Measurements from ENCODE around the gene OSBPL5.

OSBPL5 gene

DNA sequence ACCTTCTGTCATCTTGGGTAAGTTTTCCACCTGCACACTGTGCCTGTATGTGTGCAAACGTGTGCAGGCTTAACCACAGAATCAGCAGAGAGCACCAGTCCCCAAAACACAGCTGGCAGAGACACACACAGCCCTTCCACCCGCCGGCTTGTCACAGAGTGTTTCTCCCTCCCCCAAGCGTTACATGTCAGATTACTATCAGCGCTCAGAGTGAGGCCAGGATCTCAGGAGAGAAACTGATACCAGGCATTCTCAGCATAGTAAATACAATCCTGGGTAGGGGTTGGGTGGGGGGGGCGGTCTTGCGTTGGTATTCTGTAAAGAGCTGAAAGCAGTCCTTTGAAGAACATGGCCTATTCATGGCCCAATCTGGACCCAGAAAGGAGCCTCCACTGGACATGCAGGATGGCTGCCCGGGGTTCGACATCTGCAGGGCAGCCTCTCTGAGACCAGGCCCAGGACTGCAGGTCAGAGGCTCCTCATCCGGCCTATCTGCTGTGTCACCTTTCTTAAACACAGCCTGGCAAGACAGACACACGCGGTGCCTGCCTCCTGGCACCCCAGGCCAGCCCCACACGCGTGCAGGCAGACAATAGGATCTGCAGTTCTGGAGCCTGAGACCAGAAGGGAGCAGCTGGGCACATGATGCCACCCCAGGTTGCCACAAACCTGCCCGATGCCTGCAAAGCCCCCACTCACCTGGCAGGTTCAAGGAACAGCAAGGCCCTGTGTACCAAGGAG lies 1.7 kb downstream of the OSBPL5 start:
- H3K14ac ChIP-seq (ENCODE audit: low read length): peak overlapping the region; percentile 22
- no peak overlapping the region for H4K91ac ChIP-seq (ENCODE audit: low read depth, low read length, poor library complexity)
- H3K9ac ChIP-seq (ENCODE audit: low read depth, low read length, poor library complexity): peak overlapping the region; percentile 87
- H3K27me3 ChIP-seq (ENCODE audit: control insufficient read depth in 3 of 3, insufficient read depth in 3 of 3, low read depth in 1 of 3, low read length in 3 of 3): peaks cover 0 to 23% (median 0%) of the 10 kb centered on the region in 3 experiments
- peak overlapping the region; percentile 99 for H3K4me2 ChIP-seq (ENCODE audit: insufficient read depth, low read length, poor library complexity, severe bottlenecking)
- peak overlapping the region; percentile 8 for H3K4ac ChIP-seq (ENCODE audit: low read length)
- H2BK12ac ChIP-seq (ENCODE audit: low read length): no peak overlapping the region
- peaks cover 15% of the 10 kb centered on the region for H3K79me1 ChIP-seq (ENCODE audit: low read depth, low read length)
- H3K18ac ChIP-seq (ENCODE audit: low read length): peak overlapping the region; percentile 85
- no peak overlapping the region for H2BK5ac ChIP-seq (ENCODE audit: low read length)
- no peak overlapping the region for H2AFZ ChIP-seq (ENCODE audit: low read length)
- peaks cover 27 to 34% of the 10 kb centered on the region in 2 donors for H3K4me1 ChIP-seq (ENCODE audit: control insufficient read depth in 2 of 2, insufficient read depth in 1 of 2, low read depth in 1 of 2, low read length in 2 of 2)
- no peak for DNase-seq (ENCODE audit: low spot score)
- H3K36me3 ChIP-seq (replicated peaks in 1 of 2; ENCODE audit: control insufficient read depth in 2 of 2, insufficient read depth in 2 of 2, low read length in 2 of 2): no peaks in the 10 kb centered on the region
- no CpG with 5 or more reads among the region's 15 CpGs for WGBS, 2 donors (ENCODE audit: extremely low coverage in 2 of 2, insufficient read length in 2 of 2, insufficient replicate concordance in 1 of 2)
- peak overlapping the region; percentile 68 for H2AK5ac ChIP-seq (ENCODE audit: low read depth, low read length)
- no peak overlapping the region for H2BK15ac ChIP-seq (ENCODE audit: low read length)
- no peak overlapping the region for H4K8ac ChIP-seq (ENCODE audit: low read depth, low read length)
- no peak overlapping the region for H3K27ac ChIP-seq (replicated peaks; ENCODE audit: low read length)
- H3K9me3 ChIP-seq (replicated peaks in 1 of 2; ENCODE audit: control insufficient read depth in 2 of 2, insufficient read depth in 1 of 2, low read depth in 1 of 2, low read length in 2 of 2): no peaks in the 10 kb centered on the region
- peak overlapping the region; percentile 0 to 87 for H3K4me3 ChIP-seq (ENCODE audit: low read length in 2 of 2)
- H2BK120ac ChIP-seq (ENCODE audit: low read depth, low read length): no peak overlapping the region
- H3K23ac ChIP-seq (ENCODE audit: low read depth, low read length, poor library complexity): no peak overlapping the region

- no peak overlapping the region for H3K23ac ChIP-seq (ENCODE audit: low read depth, low read length, poor library complexity)
- H3K14ac ChIP-seq (ENCODE audit: low read length): no peak overlapping the region
- no peak overlapping the region for H2BK15ac ChIP-seq (ENCODE audit: low read length)
- no peak overlapping the region for H4K91ac ChIP-seq (ENCODE audit: low read depth, low read length, poor library complexity)
- H2BK5ac ChIP-seq (ENCODE audit: low read length): no peak overlapping the region
- no peak for DNase-seq (ENCODE audit: low spot score)
- H3K9ac ChIP-seq (ENCODE audit: low read depth, low read length, poor library complexity): peak overlapping the region; percentile 57
- no peaks in the 10 kb centered on the region for H3K9me3 ChIP-seq (replicated peaks in 1 of 2; ENCODE audit: control insufficient read depth in 2 of 2, insufficient read depth in 1 of 2, low read depth in 1 of 2, low read length in 2 of 2)
- peaks cover 0 to 16% (median 0%) of the 10 kb centered on the region in 3 experiments for H3K27me3 ChIP-seq (ENCODE audit: control insufficient read depth in 3 of 3, insufficient read depth in 3 of 3, low read depth in 1 of 3, low read length in 3 of 3)
- H2BK120ac ChIP-seq (ENCODE audit: low read depth, low read length): no peak overlapping the region
- H3K4me3 ChIP-seq (ENCODE audit: low read length in 2 of 2): no peak overlapping the region
- H3K79me1 ChIP-seq (ENCODE audit: low read depth, low read length): peaks cover 18% of the 10 kb centered on the region
- H3K18ac ChIP-seq (ENCODE audit: low read length): no peak overlapping the region
- H3K4me1 ChIP-seq (ENCODE audit: control insufficient read depth in 2 of 2, insufficient read depth in 1 of 2, low read depth in 1 of 2, low read length in 2 of 2): peaks cover 27 to 34% of the 10 kb centered on the region in 2 donors
- H2AK5ac ChIP-seq (ENCODE audit: low read depth, low read length): peak overlapping the region; percentile 48
- no peak overlapping the region for H3K27ac ChIP-seq (replicated peaks; ENCODE audit: low read length)
- peak overlapping the region; percentile 68 for H2BK12ac ChIP-seq (ENCODE audit: low read length)
- no peak overlapping the region for H3K4ac ChIP-seq (ENCODE audit: low read length)
- no peak overlapping the region for H4K8ac ChIP-seq (ENCODE audit: low read depth, low read length)
- WGBS, 2 donors (ENCODE audit: extremely low coverage in 2 of 2, insufficient read length in 2 of 2, insufficient replicate concordance in 1 of 2): no CpG with 5 or more reads among the region's 21 CpGs
- H3K4me2 ChIP-seq (ENCODE audit: insufficient read depth, low read length, poor library complexity, severe bottlenecking): no peak overlapping the region
- H3K36me3 ChIP-seq (replicated peaks in 1 of 2; ENCODE audit: control insufficient read depth in 2 of 2, insufficient read depth in 2 of 2, low read length in 2 of 2): no peaks in the 10 kb centered on the region
- no peak overlapping the region for H2AFZ ChIP-seq (ENCODE audit: low read length)
These were observed 2.5 kb downstream of the OSBPL5 start for GRCh38 chr11:3162410-3163240.

DNA sequence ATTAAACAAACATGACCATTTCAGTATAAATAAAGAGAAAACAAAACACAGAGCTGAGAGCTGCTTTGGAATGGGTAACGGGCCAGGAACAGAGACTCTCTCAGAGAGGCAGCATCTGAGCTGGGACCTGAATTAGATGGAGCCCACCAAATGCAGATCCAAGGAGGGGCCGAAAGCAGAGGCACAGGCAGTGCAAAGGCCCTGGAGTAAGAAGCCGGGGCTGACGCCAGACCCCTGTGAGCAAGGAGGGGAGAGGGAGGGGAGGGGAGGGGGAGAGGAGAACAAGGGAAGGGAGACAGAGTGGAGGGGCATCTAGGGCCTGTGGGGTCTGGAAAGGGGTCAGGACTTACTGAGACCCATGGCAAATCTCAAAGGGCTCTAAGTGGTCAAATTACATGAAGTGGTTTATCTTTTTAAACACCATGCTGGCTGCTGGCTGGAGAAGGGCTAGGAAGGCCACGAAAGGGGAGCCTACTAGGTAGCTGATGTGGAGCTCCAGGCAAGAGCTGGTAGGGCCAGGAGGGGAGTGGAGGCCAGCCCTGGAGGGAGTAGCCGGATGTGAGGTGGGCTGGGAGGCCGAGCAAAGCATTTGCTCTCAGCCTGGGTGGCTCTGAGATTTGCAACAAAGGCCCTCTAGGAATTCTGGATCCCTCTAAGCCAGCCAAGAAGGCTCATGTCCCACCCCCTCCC lies 3.2 kb downstream of the OSBPL5 start:
- Histone ChIP-seq H3K4me2 (ENCODE audit: insufficient read depth, low read length, poor library complexity, severe bottlenecking) (no peak overlapping the region), H2AK5ac (ENCODE audit: low read depth, low read length) (peak overlapping the region; percentile 53), H2BK12ac (ENCODE audit: low read length) (no peak overlapping the region), H4K8ac (ENCODE audit: low read depth, low read length) (no peak overlapping the region), H3K4me3 (ENCODE audit: low read length in 2 of 2) (no peak overlapping the region), H3K18ac (ENCODE audit: low read length) (peak overlapping the region; percentile 40), H2AFZ (ENCODE audit: low read length) (no peak overlapping the region), H2BK5ac (ENCODE audit: low read length) (no peak overlapping the region), H3K27me3 (ENCODE audit: control insufficient read depth in 3 of 3, insufficient read depth in 3 of 3, low read depth in 1 of 3, low read length in 3 of 3) (peaks cover 0 to 10% (median 0%) of the 10 kb centered on the region in 3 experiments), H3K79me1 (ENCODE audit: low read depth, low read length) (peaks cover 18% of the 10 kb centered on the region), H2BK120ac (ENCODE audit: low read depth, low read length) (no peak overlapping the region), H3K4me1 (ENCODE audit: control insufficient read depth in 2 of 2, insufficient read depth in 1 of 2, low read depth in 1 of 2, low read length in 2 of 2) (peaks cover 27 to 34% of the 10 kb centered on the region in 2 donors), H3K27ac (replicated peaks; ENCODE audit: low read length) (no peak overlapping the region), H3K23ac (ENCODE audit: low read depth, low read length, poor library complexity) (peak overlapping the region; percentile 2), H3K4ac (ENCODE audit: low read length) (no peak overlapping the region), H3K14ac (ENCODE audit: low read length) (no peak overlapping the region), H2BK15ac (ENCODE audit: low read length) (no peak overlapping the region), H3K9me3 (replicated peaks in 1 of 2; ENCODE audit: control insufficient read depth in 2 of 2, insufficient read depth in 1 of 2, low read depth in 1 of 2, low read length in 2 of 2) (no peaks in the 10 kb centered on the region), H3K36me3 (replicated peaks in 1 of 2; ENCODE audit: control insufficient read depth in 2 of 2, insufficient read depth in 2 of 2, low read length in 2 of 2) (no peaks in the 10 kb centered on the region), H4K91ac (ENCODE audit: low read depth, low read length, poor library complexity) (no peak overlapping the region), H3K9ac (ENCODE audit: low read depth, low read length, poor library complexity) (no peak overlapping the region)
- DNase-seq (ENCODE audit: low spot score): no peak
- no CpG with 5 or more reads among the region's 7 CpGs for WGBS, 2 donors (ENCODE audit: extremely low coverage in 2 of 2, insufficient read length in 2 of 2, insufficient replicate concordance in 1 of 2)
